Panc1 (cell line): ENCODE measurements around the gene PDCL2. TPM values are rescaled to one million over a fixed set of nuclear protein-coding genes. Genes with fewer than 3 reads are reported as not detected.

ENCODE experiments used
- ATAC-seq: fragments of 200-7000 bp; cut with Tn5 transposase; 2 replicates; pipeline ENCODE4 v1.9.1; 2020; ENCODE audit warnings: mild to moderate bottlenecking, moderate library complexity
- BruUV-seq: library from RNA; stranded (reverse); fragments of 400-500 nt; replicated peaks from 2 replicates; lab custom pipeline; 2021; lab: Mats Ljungman, UMichigan
- CTCF ChIA-PET: fragments of 300-600 bp; sonication (Branson Sonifier 250); formaldehyde crosslinking; loops from one replicate; lab custom pipeline; 2022; ENCODE audit warnings: antibody characterized with exemption; lab: Charles Lee
- POLR2A ChIA-PET: fragments of 300-600 bp; sonication (Branson Sonifier 250); formaldehyde crosslinking; loops from one replicate; lab custom pipeline; 2022; ENCODE audit warnings: antibody characterized with exemption; lab: Charles Lee
- DNase-seq: peaks from one replicate; pipeline ENCODE4 v3.0.0-alpha.2; 2010; ENCODE audit warnings: low read depth, low spot score
- H3K27ac ChIP-seq: 2 replicates; pipeline ENCODE4 v1.5.1; 2011; ENCODE audit warnings: mild to moderate bottlenecking, low read length, inconsistent platforms
- H3K27me3 ChIP-seq: fragments of 200-500 bp; sonication (Bioruptor generic); 2 replicates; pipeline ENCODE4 v1.6.0; 2014; ENCODE audit warnings: low read length, inconsistent platforms; ENCODE audit not compliant: control insufficient read depth, insufficient read depth
- H3K36me3 ChIP-seq: fragments of 200-500 bp; sonication (Bioruptor generic); 2 replicates; pipeline ENCODE4 v1.5.1; 2014; ENCODE audit warnings: inconsistent platforms, mild to moderate bottlenecking, low read length, moderate library complexity; ENCODE audit not compliant: control insufficient read depth, insufficient read depth
- H3K4me1 ChIP-seq: 2 replicates; pipeline ENCODE4 v1.5.1; 2011; ENCODE audit warnings: inconsistent platforms, mild to moderate bottlenecking, low read length, moderate library complexity; ENCODE audit not compliant: control insufficient read depth, insufficient read depth
- H3K4me3 ChIP-seq, 2 experiments: 2 replicates each; pipeline ENCODE4 v1.5.1; 2011 to 2012; ENCODE audit warnings: low read depth in 2 of 2, low read length in 2 of 2, mild to moderate bottlenecking in 2 of 2, inconsistent platforms in 1 of 2, moderate library complexity in 1 of 2
- H3K9me3 ChIP-seq: fragments of 200-500 bp; sonication (Bioruptor generic); 2 replicates; pipeline ENCODE4 v1.5.1; 2014; ENCODE audit warnings: low read depth, mild to moderate bottlenecking, inconsistent platforms, low read length, moderate library complexity; ENCODE audit not compliant: control insufficient read depth, insufficient read depth
- POLR2AphosphoS5 ChIP-seq: IDR thresholded peaks from 2 replicates; pipeline ENCODE4 v1.6.1; 2012; ENCODE audit warnings: mild to moderate bottlenecking, low read depth, low read length, moderate library complexity
- REST ChIP-seq, 2 experiments: IDR thresholded peaks; 2 replicates each; pipeline ENCODE4 v1.6.1; 2011 to 2012; ENCODE audit warnings: low read depth in 2 of 2, control low read depth in 1 of 2, low read length in 1 of 2, mild to moderate bottlenecking in 1 of 2, moderate library complexity in 1 of 2; ENCODE audit not compliant: insufficient read depth in 1 of 2
- SIN3A ChIP-seq: IDR thresholded peaks from 2 replicates; pipeline ENCODE4 v1.6.1; 2012; ENCODE audit warnings: low read depth, mild to moderate bottlenecking, low read length, moderate library complexity, borderline replicate concordance; ENCODE audit not compliant: insufficient read depth
- TCF7L2 ChIP-seq: IDR thresholded peaks from 2 replicates; pipeline ENCODE4 v1.6.1; 2011; ENCODE audit warnings: mild to moderate bottlenecking, low read depth, low read length, inconsistent platforms
- in situ Hi-C: cut with HindIII; loops from 2 replicates; pipeline ENCODE4 v1.10.0; 2016; ENCODE audit warnings: low sequenced_read_pairs, low pct_unique_long_range_greater_than_20kb
- intact Hi-C: fragments of 100-400 bp; cut with micrococcal nuclease; formaldehyde crosslinking; loops from one replicate; pipeline ENCODE4 v1.10.0; 2022; ENCODE audit not compliant: unreplicated experiment
- total RNA-seq: library from RNA; stranded (reverse); gene quantifications from one replicate; pipeline ENCODE4 v1.2.1, GENCODE V29; 2021; ENCODE audit not compliant: unreplicated experiment
- TF ChIP-seq, protein P1 (sequence below): fragments of 450-650 bp; IDR thresholded peaks from 2 replicates; pipeline ENCODE4 v1.5.1; 2017; ENCODE audit warnings: mild to moderate bottlenecking

PDCL2 gene
- total RNA-seq, 1 experiment from 2014 or later = not detected

GRCh38 chr4:55543858-55544257, 48.2 kb downstream of the PDCL2 start:
- POLR2A ChIA-PET = no interaction called here
- no peak for DNase-seq

GRCh38 chr4:55540271-55540670, 51.8 kb downstream of the PDCL2 start:
- H3K27me3 ChIP-seq = no peaks in the 10 kb centered on the region
- in situ Hi-C loops = no loop called here

More at GRCh38 chr4:55543858-55544257, 48.2 kb downstream of the PDCL2 start:
- ATAC-seq = no peak
- no peaks in the 10 kb centered on the region for H3K9me3 ChIP-seq
- H3K4me3 ChIP-seq = no peak overlapping the region
- CTCF ChIA-PET = no interaction called here
- in situ Hi-C loops = no loop called here
- intact Hi-C loops = no loop called here
- H3K27me3 ChIP-seq = no peaks in the 10 kb centered on the region
- H3K27ac ChIP-seq = peak overlapping the region; percentile 29; the same call in 1 of the 2 replicates
- BruUV-seq = no TSS peak
- H3K36me3 ChIP-seq = peaks cover 4% of the 10 kb centered on the region; the same call in 1 of the 2 replicates
- H3K4me1 ChIP-seq = peaks cover 20% of the 10 kb centered on the region
- no peak for TF ChIP-seq SIN3A
- TF ChIP-seq POLR2AphosphoS5 = no peak
- TF ChIP-seq REST (IDR thresholded peaks at IDR 0.05; ENCODE audit: insufficient read depth in 1 of 2, low read depth in 2 of 2, low read length in 1 of 2) = no peak
- no peak for TF ChIP-seq TCF7L2
- TF ChIP-seq, protein P1, sequence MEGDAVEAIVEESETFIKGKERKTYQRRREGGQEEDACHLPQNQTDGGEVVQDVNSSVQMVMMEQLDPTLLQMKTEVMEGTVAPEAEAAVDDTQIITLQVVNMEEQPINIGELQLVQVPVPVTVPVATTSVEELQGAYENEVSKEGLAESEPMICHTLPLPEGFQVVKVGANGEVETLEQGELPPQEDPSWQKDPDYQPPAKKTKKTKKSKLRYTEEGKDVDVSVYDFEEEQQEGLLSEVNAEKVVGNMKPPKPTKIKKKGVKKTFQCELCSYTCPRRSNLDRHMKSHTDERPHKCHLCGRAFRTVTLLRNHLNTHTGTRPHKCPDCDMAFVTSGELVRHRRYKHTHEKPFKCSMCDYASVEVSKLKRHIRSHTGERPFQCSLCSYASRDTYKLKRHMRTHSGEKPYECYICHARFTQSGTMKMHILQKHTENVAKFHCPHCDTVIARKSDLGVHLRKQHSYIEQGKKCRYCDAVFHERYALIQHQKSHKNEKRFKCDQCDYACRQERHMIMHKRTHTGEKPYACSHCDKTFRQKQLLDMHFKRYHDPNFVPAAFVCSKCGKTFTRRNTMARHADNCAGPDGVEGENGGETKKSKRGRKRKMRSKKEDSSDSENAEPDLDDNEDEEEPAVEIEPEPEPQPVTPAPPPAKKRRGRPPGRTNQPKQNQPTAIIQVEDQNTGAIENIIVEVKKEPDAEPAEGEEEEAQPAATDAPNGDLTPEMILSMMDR = no peak; the same call in 1 of the 2 replicates

More at GRCh38 chr4:55540271-55540670, 51.8 kb downstream of the PDCL2 start:
- TF ChIP-seq TCF7L2 (no peak), SIN3A (no peak), REST (IDR thresholded peaks at IDR 0.05; ENCODE audit: insufficient read depth in 1 of 2, low read depth in 2 of 2, low read length in 1 of 2) (no peak)
- DNase-seq (no peak), ATAC-seq (no peak)
- Histone ChIP-seq H3K27ac (no peak overlapping the region), H3K4me3 (no peak overlapping the region), H3K4me1 (peaks cover 20% of the 10 kb centered on the region), H3K36me3 (no peaks in the 10 kb centered on the region), H3K9me3 (0 out of 2 replicates have a peak, but pooled peaks cover 3% of the 10 kb centered on the region)
- BruUV-seq = no TSS peak
- CTCF ChIA-PET = no interaction called here
- POLR2A ChIA-PET = no interaction called here
- intact Hi-C loops = no loop called here
